Lower leg skin (tissue), 3 donors: ENCODE results near the gene SPACA5.

Experiments used
- POLR2A ChIP-seq, 2 donors: fragments of 450-650 bp; IDR thresholded peaks; one replicate each; pipeline ENCODE4 v1.6.1; 2016 to 2017; ENCODE audit warnings: antibody characterized with exemption in 2 of 2, mild to moderate bottlenecking in 1 of 2, moderate library complexity in 1 of 2
- TF ChIP-seq, protein P1 (sequence below), 3 donors: fragments of 450-650 bp; IDR thresholded peaks; one replicate each; pipeline ENCODE4 v1.5.1; 2016; ENCODE audit warnings: antibody characterized with exemption in 3 of 3, mild to moderate bottlenecking in 3 of 3, moderate library complexity in 2 of 3

DNA sequence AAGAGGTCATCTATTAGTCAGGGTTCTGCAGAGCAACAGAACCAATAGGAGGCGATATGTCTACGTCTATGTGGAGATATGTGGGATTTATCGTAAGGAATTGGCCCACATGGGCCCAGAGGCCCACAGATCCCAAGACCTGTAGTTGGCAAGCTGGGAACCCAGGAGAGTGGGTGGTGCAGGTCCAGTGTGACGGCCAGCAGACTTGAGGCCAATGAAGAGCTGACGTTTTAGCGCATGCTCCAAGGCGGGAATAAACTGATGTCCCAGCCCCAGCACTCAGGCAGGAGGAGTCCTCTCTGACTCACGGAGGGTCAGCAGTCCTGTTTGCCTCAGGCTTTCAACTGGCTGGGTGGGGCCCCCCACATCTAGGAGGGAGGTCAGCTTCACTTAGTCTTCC, 21.3 kb downstream of the SPACA5 start:
- TF ChIP-seq, protein P1, sequence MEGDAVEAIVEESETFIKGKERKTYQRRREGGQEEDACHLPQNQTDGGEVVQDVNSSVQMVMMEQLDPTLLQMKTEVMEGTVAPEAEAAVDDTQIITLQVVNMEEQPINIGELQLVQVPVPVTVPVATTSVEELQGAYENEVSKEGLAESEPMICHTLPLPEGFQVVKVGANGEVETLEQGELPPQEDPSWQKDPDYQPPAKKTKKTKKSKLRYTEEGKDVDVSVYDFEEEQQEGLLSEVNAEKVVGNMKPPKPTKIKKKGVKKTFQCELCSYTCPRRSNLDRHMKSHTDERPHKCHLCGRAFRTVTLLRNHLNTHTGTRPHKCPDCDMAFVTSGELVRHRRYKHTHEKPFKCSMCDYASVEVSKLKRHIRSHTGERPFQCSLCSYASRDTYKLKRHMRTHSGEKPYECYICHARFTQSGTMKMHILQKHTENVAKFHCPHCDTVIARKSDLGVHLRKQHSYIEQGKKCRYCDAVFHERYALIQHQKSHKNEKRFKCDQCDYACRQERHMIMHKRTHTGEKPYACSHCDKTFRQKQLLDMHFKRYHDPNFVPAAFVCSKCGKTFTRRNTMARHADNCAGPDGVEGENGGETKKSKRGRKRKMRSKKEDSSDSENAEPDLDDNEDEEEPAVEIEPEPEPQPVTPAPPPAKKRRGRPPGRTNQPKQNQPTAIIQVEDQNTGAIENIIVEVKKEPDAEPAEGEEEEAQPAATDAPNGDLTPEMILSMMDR (IDR thresholded peaks at IDR 0.05), result no peak
- TF ChIP-seq POLR2A (IDR thresholded peaks at IDR 0.05), result no peak
